NCI-H1105 (cell line): ENCODE results near the gene CCNL2.
"Not testable (repeated sequence)": the region's sequence is repeated elsewhere in the genome, so short reads cannot be mapped to it uniquely, and the experiment has no call there.

ENCODE experiments used
- DNase-seq: peaks from one replicate; lab custom pipeline; 2025; lab: John Stamatoyannopoulos, UW

The CCNL2 gene

DNA sequence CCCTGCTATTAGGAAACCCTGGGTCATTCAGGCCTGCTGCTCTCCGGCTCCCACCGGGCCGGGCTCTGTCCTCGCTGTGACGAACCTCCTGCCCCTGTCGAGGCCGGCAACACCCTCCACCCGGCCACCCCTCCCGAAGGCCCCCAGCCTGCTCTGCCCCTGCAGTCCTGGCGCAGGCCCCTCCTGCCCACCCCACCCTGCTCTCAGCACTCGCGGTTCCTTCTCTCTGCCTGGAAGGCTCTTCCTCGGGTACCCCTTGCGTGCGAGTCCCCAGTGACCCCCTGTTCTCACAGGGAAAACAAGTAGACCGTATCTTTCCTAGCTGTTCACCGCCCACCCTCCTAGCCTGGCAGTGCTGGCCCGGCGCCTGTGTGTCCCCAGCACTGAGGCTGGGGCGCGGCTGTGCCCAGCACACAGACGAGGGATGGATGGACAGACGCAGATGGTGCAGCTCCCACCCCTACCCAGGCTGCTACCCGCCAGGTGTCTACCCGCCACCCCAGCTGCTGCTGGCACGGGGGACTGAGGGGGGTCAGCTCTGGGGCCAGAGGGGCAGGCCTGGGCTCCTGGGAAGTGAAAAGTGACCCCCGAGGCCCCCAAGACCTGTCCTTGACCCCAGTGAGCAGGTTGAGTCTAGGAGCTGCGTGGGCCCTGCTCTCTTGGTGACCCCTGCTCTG is 33.3 kb upstream of the CCNL2 start:
- no peak for DNase-seq

DNA sequence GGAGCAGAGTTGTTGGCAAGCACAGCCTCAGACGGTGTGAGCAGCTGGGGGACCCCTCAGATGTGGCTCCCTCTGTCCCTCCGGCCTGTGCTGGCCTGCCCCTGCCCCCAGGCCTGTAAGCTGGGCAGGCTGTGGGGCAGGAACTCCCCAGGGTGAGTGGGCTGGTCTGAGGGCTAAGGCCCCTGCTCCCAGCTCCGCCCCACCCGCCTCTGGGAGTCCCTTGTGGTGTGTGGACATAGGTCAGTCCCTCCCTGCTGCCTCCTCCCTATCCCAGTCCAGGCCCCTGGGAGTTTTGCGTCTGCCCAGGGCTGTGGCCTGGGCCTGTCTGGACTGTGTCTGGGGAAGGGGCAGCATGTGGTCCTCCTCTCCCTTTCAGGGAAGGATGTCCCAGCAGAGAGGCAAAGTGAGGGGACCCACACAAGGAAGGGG is 32.7 kb upstream of the CCNL2 start:
- DNase-seq: no peak

DNA sequence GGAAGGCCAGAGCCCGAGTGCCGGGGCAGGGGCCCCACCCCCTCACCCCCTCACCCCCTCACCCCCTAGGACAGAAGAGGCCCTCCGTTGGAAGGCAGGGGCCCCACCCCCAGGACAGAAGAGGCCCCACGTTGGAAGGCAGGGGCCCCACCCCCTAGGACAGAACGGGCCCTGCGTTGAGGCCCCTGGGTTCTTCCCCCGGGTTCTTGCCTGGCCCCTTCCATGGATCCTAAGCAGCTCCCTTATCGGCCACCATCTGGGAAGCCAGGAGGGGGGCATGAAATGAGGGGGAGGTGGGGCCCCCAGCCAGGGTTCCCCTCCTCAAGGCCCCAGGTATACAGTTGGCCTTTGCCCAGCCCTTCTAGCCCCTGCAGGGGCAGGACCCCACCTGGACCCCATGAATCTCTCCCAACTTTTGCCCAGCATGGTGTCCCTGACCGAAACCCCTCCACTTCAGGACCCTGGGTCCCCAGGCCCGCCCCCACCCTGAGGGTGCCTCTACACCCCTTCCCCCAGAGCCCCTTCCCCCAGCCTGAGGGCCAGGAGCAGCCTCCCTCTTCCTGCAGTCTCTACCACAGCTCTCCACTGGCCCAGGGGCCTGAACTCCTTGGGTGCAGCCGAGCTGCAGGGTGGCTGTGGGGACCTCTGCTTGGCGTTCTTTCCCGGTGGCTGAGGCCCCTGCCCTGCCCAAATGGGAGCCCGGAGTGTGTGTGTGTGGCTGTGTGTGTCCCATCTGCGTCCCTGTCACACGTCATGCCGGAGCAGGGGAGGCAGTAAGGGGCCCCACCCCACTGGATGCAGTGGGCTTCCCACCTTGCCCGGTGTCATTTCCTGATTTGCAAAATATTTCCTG is 32.1 kb upstream of the CCNL2 start:
- DNase-seq: no peak

DNA sequence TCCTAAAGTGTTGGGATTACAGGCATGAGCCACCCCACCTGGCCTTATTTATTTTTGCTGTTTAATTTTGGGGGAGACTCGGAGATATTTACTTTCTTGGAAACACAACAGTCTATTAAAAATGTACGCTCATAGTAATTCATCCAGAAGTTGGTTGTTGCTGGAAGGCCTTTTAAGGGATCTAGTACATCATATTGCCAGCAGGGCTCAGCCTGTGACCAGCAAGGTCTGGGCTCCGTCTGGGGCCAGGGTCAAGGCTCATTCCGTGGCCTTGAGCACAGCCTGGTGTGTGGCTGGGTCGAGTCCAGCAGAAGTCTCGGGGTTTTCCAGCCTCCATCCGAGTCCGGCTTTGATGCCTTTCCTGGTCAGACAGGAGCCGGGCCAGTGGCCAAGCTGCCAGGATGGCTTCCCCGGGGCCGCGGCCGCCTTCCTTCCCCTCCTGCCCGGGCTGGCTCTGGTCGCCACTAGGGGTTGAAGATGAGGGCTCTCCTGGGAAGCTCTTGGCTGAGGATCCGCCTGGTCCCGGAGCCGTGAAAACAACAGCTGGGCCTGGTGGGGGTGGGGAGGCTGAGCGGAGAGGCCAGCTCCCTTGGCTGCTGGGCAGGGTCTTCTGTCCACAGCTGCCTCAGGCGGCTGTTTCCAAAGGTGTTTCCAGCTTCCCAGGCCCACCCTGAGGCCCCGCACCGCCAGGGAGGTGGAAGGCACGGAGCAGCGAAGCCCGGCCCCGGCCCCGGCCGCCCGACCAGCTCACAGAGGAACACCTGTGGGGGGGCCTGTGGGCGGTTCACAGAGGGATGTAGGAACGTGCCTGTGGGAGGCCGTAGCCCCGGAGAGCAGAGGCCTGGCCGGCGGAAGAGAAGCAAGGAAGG is 31.2 kb upstream of the CCNL2 start:
- DNase-seq: no peak

DNA sequence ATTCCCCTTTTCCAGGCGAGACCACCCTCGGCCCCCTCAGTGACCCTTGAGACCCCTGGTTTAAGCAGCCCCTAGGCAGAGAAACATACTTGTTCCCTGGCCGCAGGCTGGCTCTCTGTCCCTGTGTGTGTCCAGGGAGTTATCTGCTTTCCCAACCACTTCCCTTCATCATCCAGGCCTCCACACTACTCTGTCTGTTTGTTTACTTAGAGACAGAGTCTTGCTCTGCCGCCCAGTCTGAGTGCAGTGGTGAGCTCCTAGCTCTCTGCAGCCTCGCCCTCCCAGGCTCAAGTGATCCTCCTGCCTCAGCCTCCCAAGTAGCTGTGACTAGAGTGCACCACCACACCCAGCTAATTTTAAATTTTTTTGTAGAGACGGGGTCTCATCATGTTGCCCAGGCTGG is 30.5 kb upstream of the CCNL2 start:
- no peak for DNase-seq

DNA sequence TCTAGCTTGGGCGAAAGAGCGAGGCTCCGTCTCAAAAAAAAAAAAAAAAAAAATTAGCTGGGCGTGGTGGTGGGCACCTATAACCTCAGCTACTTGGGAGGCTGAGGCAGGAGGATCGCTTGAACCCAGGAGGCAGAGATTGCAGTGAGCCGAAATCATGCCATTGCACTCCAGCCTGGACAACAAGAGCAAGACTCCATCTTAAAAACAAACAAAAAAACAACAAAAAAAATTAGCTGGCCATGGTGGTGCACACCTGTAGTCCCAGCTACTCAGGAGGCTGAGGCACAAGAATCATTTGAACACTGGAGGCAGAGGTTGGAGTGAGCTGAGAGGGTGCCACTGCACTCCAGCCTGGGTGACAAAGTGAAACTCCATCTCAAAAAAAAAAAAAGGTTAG is 29.8 kb upstream of the CCNL2 start:
- not testable (repeated sequence) for DNase-seq

DNA sequence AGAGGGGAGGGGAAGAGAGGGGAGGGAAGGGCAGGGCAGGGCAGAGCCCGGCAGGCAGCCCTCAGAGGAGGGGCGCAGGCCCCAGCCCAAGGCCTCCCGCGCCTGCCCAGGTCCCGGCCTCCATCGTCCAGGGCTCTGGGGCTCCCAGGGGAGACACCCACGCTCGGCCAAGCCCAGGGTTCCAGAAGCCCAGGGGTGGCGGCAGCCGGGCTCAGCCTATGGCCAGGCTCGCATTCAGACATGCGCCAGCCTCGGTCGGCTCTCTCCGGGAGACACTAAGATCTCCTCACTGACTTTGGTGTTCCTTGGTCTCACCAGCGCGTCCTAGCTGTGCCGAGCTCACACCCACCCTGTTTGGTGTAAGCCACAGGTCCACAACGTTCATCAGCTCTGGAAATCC is 29.0 kb upstream of the CCNL2 start:
- no peak for DNase-seq

DNA sequence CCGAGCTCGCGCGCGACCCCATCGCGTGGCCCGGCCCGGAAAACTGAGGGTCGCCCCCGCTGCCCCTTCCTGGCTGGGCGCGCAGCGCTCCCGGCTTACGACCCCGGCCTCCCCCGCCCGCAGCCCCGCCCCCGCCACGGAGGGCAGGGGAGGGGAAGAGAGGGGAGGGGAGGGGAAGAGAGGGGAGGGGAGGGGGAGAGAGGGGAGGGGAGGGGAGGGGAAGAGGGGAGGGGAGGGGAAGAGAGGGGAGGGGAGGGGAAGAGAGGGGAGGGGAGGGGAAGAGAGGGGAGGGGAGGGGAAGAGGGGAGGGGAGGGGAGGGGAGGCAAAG is 28.6 kb upstream of the CCNL2 start:
- no peak for DNase-seq

DNA sequence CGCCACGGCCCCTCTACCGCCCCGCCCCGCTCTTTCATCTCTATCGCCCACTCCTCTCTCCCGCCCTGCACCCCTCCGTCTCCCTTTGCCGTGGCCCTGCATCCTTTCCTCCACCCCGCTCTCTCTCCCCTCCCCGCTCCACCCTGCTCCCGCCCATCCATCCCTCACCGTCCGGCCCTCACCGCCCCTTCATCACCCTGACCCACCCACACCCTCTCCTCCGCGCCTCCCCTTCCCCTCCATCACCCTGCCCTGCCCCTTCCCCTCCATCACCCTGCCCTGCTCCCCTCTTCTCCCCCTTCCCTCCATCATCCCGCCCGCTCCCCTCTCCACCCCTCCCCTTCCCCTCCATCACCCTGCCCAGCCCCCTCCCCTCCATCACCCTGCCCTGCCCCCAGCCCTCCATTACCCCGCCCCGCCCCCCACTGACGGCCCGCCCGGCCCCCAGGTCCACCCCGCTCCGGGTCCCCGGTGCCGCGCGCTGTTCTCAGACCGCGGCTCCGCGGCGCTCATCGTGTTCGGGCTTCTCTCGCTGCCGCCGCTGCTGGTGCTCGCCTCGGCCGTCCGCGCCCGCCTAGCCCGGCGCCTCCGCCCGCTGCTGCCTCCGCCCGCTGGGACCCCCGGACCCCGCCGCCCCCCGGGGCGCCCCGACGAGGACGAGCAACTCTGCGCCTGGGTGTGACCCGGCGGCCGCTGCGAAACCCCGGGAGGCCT is 28.1 kb upstream of the CCNL2 start:
- no peak for DNase-seq

DNA sequence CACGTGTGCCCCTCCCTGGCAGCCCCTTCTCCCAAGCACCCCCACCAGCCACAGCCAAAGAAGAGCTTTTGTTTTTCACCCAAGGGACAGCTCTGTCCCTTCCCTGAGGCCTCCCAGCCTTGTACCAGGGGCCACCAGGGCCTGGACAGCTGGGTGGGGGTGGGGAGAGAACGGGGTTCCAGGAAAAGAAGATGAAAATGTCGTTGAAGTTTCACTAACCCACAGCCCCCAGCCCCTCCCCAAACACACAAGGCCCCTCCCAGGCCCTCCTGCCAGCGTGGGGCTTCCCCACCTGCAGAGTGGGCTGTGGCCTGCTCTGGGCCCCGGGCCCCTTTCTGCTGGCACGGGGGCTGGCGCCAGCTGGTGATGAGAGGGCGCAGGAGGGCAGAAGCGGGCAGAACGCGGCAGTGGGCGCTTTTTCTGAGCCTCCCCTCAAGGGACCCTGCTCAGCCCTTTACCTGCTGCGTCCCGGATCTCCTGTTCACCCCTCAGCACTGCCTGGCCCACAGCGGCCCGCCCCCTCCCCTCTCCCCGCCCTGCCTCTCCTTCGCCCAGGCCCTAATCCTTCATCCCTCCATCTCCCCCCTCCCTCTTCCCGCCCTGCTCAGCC is 27.5 kb upstream of the CCNL2 start:
- no peak for DNase-seq

DNA sequence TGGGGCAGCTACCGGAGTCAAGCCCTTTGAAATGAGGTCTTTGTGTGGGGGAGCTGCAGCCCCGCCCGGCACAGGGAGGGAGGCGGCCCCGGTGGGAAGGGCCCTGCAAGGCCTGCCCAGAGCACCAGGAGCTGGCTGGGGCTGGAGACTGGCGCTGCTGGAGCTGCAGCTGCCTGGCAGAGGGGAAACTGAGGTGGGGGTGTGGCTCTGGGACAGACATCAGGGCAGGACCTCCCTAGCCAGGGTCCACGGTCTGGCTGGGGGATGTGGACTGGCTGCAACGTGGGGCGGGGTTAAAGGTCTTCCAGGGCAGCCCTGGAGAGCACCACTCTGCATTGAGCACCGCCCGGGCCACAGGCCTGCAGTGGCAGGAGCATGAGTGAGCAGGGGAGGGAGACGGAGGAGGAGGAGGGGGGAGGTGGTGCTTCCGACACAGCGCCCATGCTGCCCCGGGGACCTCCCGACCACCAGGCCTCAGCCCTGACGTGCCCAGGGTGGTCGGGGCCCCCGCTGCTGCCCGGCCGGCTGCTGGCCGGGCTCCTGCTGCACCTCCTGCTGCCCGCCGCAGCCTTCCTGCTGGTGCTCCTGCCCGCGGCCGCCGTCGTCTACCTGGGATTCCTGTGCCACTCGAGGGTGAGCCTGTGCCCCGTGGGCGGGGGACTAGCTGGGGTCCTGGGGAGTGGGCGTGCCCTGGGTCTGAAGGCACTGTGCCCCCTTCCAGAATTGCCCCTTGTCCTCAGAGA is 26.8 kb upstream of the CCNL2 start:
- no peak for DNase-seq

DNA sequence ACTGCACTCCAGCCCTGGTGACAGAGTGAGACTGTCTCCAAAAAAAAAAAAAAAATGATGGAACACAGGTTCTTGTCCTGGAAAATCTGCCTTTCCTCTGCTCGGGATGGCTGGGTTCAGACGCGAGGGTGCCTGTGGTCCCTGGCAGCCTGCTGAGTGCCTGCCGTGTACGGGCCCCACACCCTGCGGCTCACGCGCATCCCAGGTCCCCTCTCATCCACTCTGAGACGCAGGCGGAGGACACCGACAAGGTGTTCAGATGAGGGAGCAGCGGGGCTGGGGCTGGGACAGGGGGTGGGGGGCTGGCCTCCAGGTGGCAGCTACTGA is 26.3 kb upstream of the CCNL2 start:
- DNase-seq: no peak

DNA sequence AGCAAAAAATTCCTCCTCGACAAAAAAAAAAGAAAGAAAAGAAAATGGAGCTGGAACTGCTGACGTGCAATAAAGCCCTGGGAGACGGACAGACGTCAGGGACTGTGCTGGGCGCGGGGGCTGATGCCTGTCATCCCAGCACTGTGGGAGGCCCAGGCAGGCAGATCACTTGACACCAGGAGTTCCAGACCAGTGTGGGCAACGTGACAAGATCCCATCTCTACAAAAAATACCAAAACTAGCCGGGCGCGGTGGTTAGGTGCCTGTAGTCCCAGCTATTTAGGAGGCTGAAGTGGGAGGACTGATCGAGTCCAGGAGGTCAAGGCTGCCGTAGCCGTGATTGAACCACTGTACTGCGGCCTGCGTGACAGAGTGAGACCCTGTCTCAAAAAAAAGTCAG is 25.6 kb upstream of the CCNL2 start:
- DNase-seq: no peak

DNA sequence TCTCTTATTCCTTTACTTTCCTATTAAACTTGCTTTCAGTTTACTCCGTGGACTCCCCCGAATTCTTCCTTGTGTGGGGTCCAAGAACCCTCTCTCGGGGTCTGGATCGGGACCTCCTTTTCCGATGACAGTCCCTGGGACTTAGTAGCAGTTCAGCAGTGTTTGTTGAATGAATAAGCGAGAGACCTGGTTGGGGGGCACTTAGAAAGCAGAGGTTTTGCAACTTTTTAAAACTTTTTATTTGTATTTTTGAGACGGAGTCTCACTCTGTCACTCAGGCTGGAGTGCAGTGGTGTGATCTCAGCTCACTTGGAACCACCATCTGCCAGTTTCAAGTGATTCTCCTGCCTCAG is 24.1 kb upstream of the CCNL2 start:
- no peak for DNase-seq

DNA sequence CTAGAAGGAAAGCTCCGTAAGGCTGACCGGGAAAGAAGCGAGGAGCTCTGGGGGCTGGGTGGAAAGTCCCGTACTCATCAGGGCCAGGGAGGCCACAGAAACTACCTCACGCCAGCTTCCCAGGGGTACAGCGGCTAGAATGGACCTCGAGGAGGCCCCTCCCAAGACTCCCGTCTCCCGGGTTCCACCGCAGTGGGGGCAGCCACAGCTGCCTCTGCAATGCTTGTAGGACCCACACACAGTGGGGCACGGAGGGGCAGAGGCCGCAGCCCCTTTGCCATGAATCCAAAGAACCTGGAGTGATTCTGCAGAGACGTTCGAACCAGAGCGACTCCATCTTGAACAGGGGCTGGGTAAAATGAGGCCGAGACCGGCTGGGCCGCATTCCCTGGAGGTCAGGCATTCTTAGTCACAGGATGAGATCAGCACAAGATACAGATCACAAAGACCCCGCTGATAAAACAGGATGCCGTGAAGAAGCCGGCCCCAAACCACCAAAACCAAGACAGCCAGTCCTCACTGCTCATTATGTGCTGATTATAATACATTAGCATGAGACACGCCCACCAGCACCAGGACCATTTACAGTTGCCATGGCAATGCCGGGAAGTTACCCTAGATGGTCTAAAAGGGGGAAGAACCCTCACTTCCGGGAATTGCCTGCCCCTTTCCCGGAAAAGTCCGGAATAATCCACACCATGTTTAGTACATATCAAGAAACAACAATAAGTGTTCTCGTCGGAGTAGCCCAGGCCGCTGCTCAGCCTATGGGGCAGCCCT is 23.5 kb upstream of the CCNL2 start:
- no peak for DNase-seq

DNA sequence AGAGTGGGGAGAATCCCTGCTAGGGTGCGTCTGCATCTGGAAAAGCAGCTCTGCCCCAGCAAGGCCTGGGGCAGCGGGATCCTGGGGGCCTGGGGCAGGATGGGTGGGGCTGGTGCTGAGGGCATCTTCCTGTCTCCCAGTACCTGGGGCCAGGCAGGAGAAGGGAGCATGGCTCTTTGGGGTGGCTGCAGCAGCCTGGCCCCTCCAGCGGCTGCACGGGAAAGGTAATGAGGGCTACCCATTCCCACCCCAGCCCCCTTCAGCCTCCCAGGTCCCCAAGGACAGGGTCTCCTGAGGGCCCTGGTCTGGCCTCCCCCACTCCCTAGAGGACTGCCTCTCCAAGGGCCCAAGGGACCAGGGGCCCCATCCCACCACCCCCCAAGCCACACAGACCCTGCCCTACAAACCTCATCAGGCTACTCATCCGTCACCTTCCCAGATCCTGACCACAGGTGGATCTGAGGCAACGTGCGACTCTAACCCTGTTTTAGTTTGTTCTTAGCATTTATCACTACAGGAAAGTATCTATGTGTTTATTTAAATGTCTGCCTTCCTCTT is 22.9 kb upstream of the CCNL2 start:
- DNase-seq: no peak

DNA sequence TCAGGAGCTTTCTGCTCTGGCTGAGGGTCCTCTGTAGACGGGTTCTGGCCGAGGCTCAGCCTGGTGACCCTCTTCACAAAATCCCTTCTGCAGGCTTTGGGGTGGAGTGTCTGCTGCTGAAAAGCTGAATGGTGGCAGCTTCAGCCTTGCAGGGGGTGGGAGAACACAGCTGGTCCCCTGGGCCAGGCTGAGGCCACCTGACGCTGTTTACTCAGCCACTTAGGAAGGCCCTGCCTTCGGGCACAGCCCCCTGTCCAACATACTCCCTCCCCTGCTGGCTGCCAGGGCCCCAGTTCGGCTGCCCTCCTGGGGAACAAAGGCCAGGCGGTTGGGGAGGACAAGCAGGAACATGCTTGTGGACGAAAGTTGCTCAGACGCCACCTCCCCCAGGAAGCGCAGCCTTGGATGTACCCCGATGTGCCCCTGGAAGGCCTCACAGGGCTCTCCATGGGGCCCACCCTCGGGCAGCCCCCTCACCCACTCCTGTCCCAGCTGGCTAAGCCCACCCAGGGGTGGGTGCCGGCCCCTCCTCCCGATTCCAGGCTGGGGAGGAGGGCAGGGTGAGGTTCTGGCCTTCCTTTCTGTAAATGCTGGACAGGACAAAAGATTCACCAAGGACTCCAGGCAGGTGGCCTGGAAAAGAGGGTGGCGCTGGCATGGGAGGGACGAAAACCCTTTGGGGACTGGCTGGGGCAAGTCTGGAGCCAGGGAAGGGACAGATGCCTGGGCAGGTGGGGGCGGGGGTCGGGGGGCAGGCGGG is 22.2 kb upstream of the CCNL2 start, which contains the start of gene ANKRD65:
Gene ANKRD65, minus strand, starts transcription at position 130 of the 760 bp plus-strand sequence. CDS start 271 bp downstream, outside the sequence.
- DNase-seq: peak; percentile 88

DNA sequence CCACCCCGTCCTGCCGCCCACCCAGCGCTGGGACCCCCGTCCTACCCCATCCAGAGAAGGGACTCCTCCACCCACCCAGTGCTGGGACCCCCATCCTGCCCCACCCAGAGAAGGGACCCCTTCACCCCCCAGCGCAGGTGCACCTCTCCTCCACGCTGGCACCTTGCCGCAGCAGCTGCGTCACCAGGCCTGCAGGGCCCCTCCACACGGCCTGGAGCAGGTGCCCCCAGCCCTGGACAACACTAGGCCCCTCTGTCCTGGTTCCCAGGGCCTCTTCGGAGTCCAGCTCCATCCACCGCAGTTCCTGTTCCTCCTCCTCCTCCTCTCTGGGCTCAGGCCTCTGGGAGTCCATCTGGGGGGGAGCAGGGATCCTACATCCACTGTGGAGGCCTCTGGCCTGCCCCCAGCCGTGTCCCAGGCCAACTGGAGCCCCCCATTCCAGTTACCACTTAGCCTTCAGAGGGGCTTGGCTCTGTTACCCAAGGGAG is 21.6 kb upstream of the CCNL2 start:
- no peak for DNase-seq
